Neural cell (in vitro differentiated cells): ENCODE measurements around the gene ZNF207. TPM values are rescaled to one million over a fixed set of nuclear protein-coding genes. Genes with fewer than 3 reads are reported as not detected.
"Not testable (repeated sequence)": the region's sequence is repeated elsewhere in the genome, so short reads cannot be mapped to it uniquely, and the experiment has no call there.

ENCODE experiments used
- H2AFZ ChIP-seq: fragments of 200-600, 300-800 bp; sonication (generic), shearing (Covaris generic); 2 replicates; pipeline ENCODE4 v1.6.0; 2014; ENCODE audit warnings: low read depth, mild to moderate bottlenecking, antibody characterized with exemption, low read length, moderate library complexity
- H3F3A ChIP-seq: fragments of 200-600 bp; shearing (Covaris generic); 2 replicates; pipeline ENCODE4 v1.6.1; 2016; ENCODE audit warnings: mild to moderate bottlenecking, moderate library complexity, mixed read lengths, antibody characterized with exemption, low read length; ENCODE audit not compliant: insufficient read depth, poor library complexity, severe bottlenecking
- H3K27ac ChIP-seq: fragments of 200-600, 300-800 bp; sonication (generic), shearing (Covaris generic); 2 replicates; pipeline ENCODE4 v1.5.1; 2014; ENCODE audit warnings: mild to moderate bottlenecking, low read length, moderate library complexity
- H3K27me3 ChIP-seq: fragments of 300-800, 200-600 bp; sonication (generic), shearing (Covaris generic); 2 replicates; pipeline ENCODE4 v1.6.0; 2014; ENCODE audit warnings: mild to moderate bottlenecking, low read depth, low read length, moderate library complexity; ENCODE audit not compliant: insufficient read depth
- H3K36me3 ChIP-seq: fragments of 300-800, 200-600 bp; sonication (generic), shearing (Covaris generic); 2 replicates; pipeline ENCODE4 v1.5.1; 2014; ENCODE audit warnings: mild to moderate bottlenecking, antibody characterized with exemption, low read length, moderate library complexity; ENCODE audit not compliant: insufficient read depth
- H3K4me2 ChIP-seq: fragments of 300-800, 200-600 bp; sonication (generic), shearing (Covaris generic); 2 replicates; pipeline ENCODE4 v1.6.0; 2014; ENCODE audit warnings: mild to moderate bottlenecking, low read length
- H3K4me3 ChIP-seq: fragments of 300-800, 200-600 bp; sonication (generic), shearing (Covaris generic); 2 replicates; pipeline ENCODE4 v1.5.1; 2014; ENCODE audit warnings: mild to moderate bottlenecking, low read length, moderate library complexity
- H3K79me2 ChIP-seq: fragments of 200-600 bp; shearing (Covaris generic); replicated peaks from 2 replicates; pipeline ENCODE4 v1.6.0; 2014; ENCODE audit warnings: mild to moderate bottlenecking, low read length, moderate library complexity; ENCODE audit not compliant: insufficient read depth
- H3K9ac ChIP-seq: fragments of 300-800, 200-600 bp; sonication (generic), shearing (Covaris generic); 2 replicates; pipeline ENCODE4 v1.6.1; 2016; ENCODE audit warnings: mild to moderate bottlenecking, low read length, mixed read lengths
- H3K9me2 ChIP-seq: fragments of 200-600 bp; shearing (Covaris generic); 2 replicates; pipeline ENCODE4 v1.6.1; 2016; ENCODE audit warnings: mild to moderate bottlenecking, low read length, mixed read lengths; ENCODE audit not compliant: insufficient read depth
- H3K9me3 ChIP-seq: fragments of 200-600, 300-800 bp; sonication (generic), shearing (Covaris generic); 2 replicates; pipeline ENCODE4 v1.6.1; 2016; ENCODE audit warnings: mild to moderate bottlenecking, mixed run types, low read length, moderate library complexity, mixed read lengths
- H4K20me1 ChIP-seq: fragments of 200-600 bp; shearing (Covaris generic); 2 replicates; pipeline ENCODE4 v1.6.1; 2016; ENCODE audit warnings: mild to moderate bottlenecking, mixed run types; ENCODE audit not compliant: insufficient read depth
- CTCF ChIP-seq: fragments of 450-650 bp; IDR thresholded peaks from 2 replicates; pipeline ENCODE4 v1.5.1; 2014; ENCODE audit warnings: antibody characterized with exemption, mild to moderate bottlenecking, moderate library complexity; ENCODE audit not compliant: poor library complexity, severe bottlenecking
- EP300 ChIP-seq: fragments of 450-650 bp; conservative IDR thresholded peaks from 2 replicates; pipeline ENCODE4 v1.6.1; 2014; ENCODE audit warnings: antibody characterized with exemption, mild to moderate bottlenecking, moderate library complexity; ENCODE audit not compliant: poor library complexity, severe bottlenecking
- EZH2 ChIP-seq: fragments of 200-600, 300-800 bp; shearing (Covaris generic), sonication (generic); IDR thresholded peaks from 2 replicates; pipeline ENCODE4 v1.6.1; 2014; ENCODE audit warnings: antibody characterized with exemption, low read length, borderline replicate concordance, mild to moderate bottlenecking; ENCODE audit not compliant: insufficient read depth, poor library complexity, severe bottlenecking
- MXI1 ChIP-seq: fragments of 450-650 bp; conservative IDR thresholded peaks from 2 replicates; pipeline ENCODE4 v1.6.1; 2014; ENCODE audit warnings: antibody characterized with exemption, mild to moderate bottlenecking; ENCODE audit not compliant: poor library complexity, severe bottlenecking
- POLR2AphosphoS5 ChIP-seq: IDR thresholded peaks from 2 replicates; pipeline ENCODE4 v1.6.1; 2012
- RAD21 ChIP-seq: fragments of 450-650 bp; conservative IDR thresholded peaks from 2 replicates; pipeline ENCODE4 v1.6.1; 2014; ENCODE audit warnings: antibody characterized with exemption, mild to moderate bottlenecking, moderate library complexity
- REST ChIP-seq: IDR thresholded peaks from 2 replicates; pipeline ENCODE4 v1.6.1; 2012; ENCODE audit warnings: borderline replicate concordance
- SMC3 ChIP-seq: fragments of 450-650 bp; conservative IDR thresholded peaks from 2 replicates; pipeline ENCODE4 v1.6.1; 2014; ENCODE audit warnings: antibody characterized with exemption, mild to moderate bottlenecking, moderate library complexity; ENCODE audit not compliant: poor library complexity
- TAF1 ChIP-seq: IDR thresholded peaks from 2 replicates; pipeline ENCODE4 v1.6.1; 2012; ENCODE audit warnings: low read depth
- polyA plus RNA-seq: library from polyadenylated mRNA; depleted of rRNA; stranded (reverse); fragments of >200 nt; gene quantifications from 2 replicates; pipeline ENCODE4 v1.2.3, GENCODE V29; 2014

ZNF207 gene
- polyA plus RNA-seq, 1 donor from 2014 or later = 188 TPM

GRCh38 chr17:32385971-32386370 is 36.0 kb downstream of the ZNF207 start:
- no peaks in the 10 kb centered on the region for H3K36me3 ChIP-seq
- H2AFZ ChIP-seq = no peak overlapping the region
- H3F3A ChIP-seq = no peaks in the 10 kb centered on the region
- H3K9me2 ChIP-seq = no peaks in the 10 kb centered on the region
- H3K27me3 ChIP-seq = no peaks in the 10 kb centered on the region
- no peaks in the 10 kb centered on the region for H3K79me2 ChIP-seq
- no peaks in the 10 kb centered on the region for H4K20me1 ChIP-seq
- H3K9me3 ChIP-seq = no peaks in the 10 kb centered on the region
- no peak overlapping the region for H3K4me3 ChIP-seq
- no peak overlapping the region for H3K9ac ChIP-seq
- TF ChIP-seq SMC3 = no peak
- no peak for TF ChIP-seq POLR2AphosphoS5
- no peak for TF ChIP-seq CTCF
- no peak for TF ChIP-seq EZH2
- no peak for TF ChIP-seq REST
- TF ChIP-seq TAF1 = no peak
- TF ChIP-seq EP300 = no peak
- no peak for TF ChIP-seq RAD21
- no peak for TF ChIP-seq MXI1
- no peak overlapping the region for H3K4me2 ChIP-seq
- no peak overlapping the region for H3K27ac ChIP-seq

GRCh38 chr17:32386844-32387243 is 36.9 kb downstream of the ZNF207 start:
- H3K9me3 ChIP-seq = no peaks in the 10 kb centered on the region
- H3K9ac ChIP-seq = no peak overlapping the region
- TF ChIP-seq EZH2 (no peak), EP300 (no peak), POLR2AphosphoS5 (no peak), TAF1 (no peak), REST (no peak), RAD21 (no peak), SMC3 (no peak), CTCF (no peak), MXI1 (no peak)
- H3K27ac ChIP-seq = no peak overlapping the region
- no peak overlapping the region for H3K4me3 ChIP-seq
- no peaks in the 10 kb centered on the region for H4K20me1 ChIP-seq
- H3K9me2 ChIP-seq = no peaks in the 10 kb centered on the region
- H3K36me3 ChIP-seq = no peaks in the 10 kb centered on the region
- H3K4me2 ChIP-seq = no peak overlapping the region
- no peaks in the 10 kb centered on the region for H3K79me2 ChIP-seq
- no peaks in the 10 kb centered on the region for H3K27me3 ChIP-seq
- no peak overlapping the region for H2AFZ ChIP-seq
- H3F3A ChIP-seq = no peaks in the 10 kb centered on the region

- H3K4me3 ChIP-seq, H3F3A ChIP-seq, H3K9ac ChIP-seq, H3K9me3 ChIP-seq, H3K27ac ChIP-seq, H3K9me2 ChIP-seq, H3K79me2 ChIP-seq, H3K27me3 ChIP-seq, H3K4me2 ChIP-seq, H4K20me1 ChIP-seq, H2AFZ ChIP-seq, H3K36me3 ChIP-seq: not testable (repeated sequence)
Measured at GRCh38 chr17:32388128-32388527, 38.2 kb downstream of the ZNF207 start.
